ENCODE data around the gene SLC16A7. TPM values are rescaled to one million over a fixed set of nuclear protein-coding genes. Genes with fewer than 3 reads are reported as not detected.

The SLC16A7 gene
- total RNA-seq, 1 donor from 2014 or later, result 1.8 TPM

- no peaks in the 10 kb centered on the region for H3K4me1 ChIP-seq
- Mint-ChIP-seq H3K36me3 (no peaks in the 10 kb centered on the region), H3K4me3 (no peak overlapping the region), H3K27me3 (ENCODE audit: insufficient read depth, low read depth) (peaks cover 4% of the 10 kb centered on the region), H3K9me3 (no peaks in the 10 kb centered on the region), H3K27ac (no peak overlapping the region), H3K4me1 (peaks cover 9% of the 10 kb centered on the region)
- H3K4me2 ChIP-seq, result no peak overlapping the region
- no peaks in the 10 kb centered on the region for H3F3A ChIP-seq (ENCODE audit: low read depth)
- H3K4me3 ChIP-seq, result no peak overlapping the region
- H2AFZ ChIP-seq (replicated peaks), result no peak overlapping the region
- H3K9ac ChIP-seq, result no peak overlapping the region
- no peaks in the 10 kb centered on the region for H4K20me1 ChIP-seq (ENCODE audit: low read depth)
- no peaks in the 10 kb centered on the region for H3K27me3 ChIP-seq
- H3K79me2 ChIP-seq (ENCODE audit: low read depth), result no peaks in the 10 kb centered on the region
- no peak for DNase-seq (ENCODE audit: low spot score)
- no peaks in the 10 kb centered on the region for H3K36me3 ChIP-seq
- TF ChIP-seq EZH2phosphoT487 (IDR thresholded peaks at IDR 0.05), result no peak
- no peak for TF ChIP-seq CTCF (IDR thresholded peaks at IDR 0.05)
- TF ChIP-seq EZH2 (IDR thresholded peaks at IDR 0.05), result no peak
- H3K9me3 ChIP-seq (ENCODE audit: low read depth), result no peaks in the 10 kb centered on the region
- H3K27ac ChIP-seq, result no peak overlapping the region
Measured at GRCh38 chr12:59717436-59717835, 121.6 kb downstream of the SLC16A7 start.

GRCh38 chr12:59719701-59720100 lies 123.9 kb downstream of the SLC16A7 start:
- TF ChIP-seq EZH2phosphoT487 (IDR thresholded peaks at IDR 0.05), result no peak
- TF ChIP-seq EZH2 (IDR thresholded peaks at IDR 0.05), result no peak
- no peak for TF ChIP-seq CTCF (IDR thresholded peaks at IDR 0.05)
- Histone ChIP-seq H3K4me2 (no peak overlapping the region), H3K4me3 (no peak overlapping the region), H3K79me2 (ENCODE audit: low read depth) (no peaks in the 10 kb centered on the region), H4K20me1 (ENCODE audit: low read depth) (no peaks in the 10 kb centered on the region), H3K4me1 (no peaks in the 10 kb centered on the region), H3K9me3 (ENCODE audit: low read depth) (no peaks in the 10 kb centered on the region), H3F3A (ENCODE audit: low read depth) (no peaks in the 10 kb centered on the region), H3K27me3 (no peaks in the 10 kb centered on the region), H2AFZ (replicated peaks) (no peak overlapping the region), H3K9ac (no peak overlapping the region), H3K36me3 (no peaks in the 10 kb centered on the region), H3K27ac (no peak overlapping the region)
- no peak for DNase-seq (ENCODE audit: low spot score)
- Mint-ChIP-seq H3K36me3 (no peaks in the 10 kb centered on the region), H3K4me3 (no peak overlapping the region), H3K9me3 (no peaks in the 10 kb centered on the region), H3K27ac (no peak overlapping the region), H3K4me1 (peaks cover 9% of the 10 kb centered on the region), H3K27me3 (ENCODE audit: insufficient read depth, low read depth) (peaks cover under 1% of the 10 kb centered on the region)

GRCh38 chr12:59723520-59723919 lies 127.7 kb downstream of the SLC16A7 start:
- H3K36me3 Mint-ChIP-seq, result no peaks in the 10 kb centered on the region
- no peaks in the 10 kb centered on the region for H3K9me3 Mint-ChIP-seq
- Histone ChIP-seq H3K27me3 (no peaks in the 10 kb centered on the region), H3K9ac (no peak overlapping the region), H3K27ac (no peak overlapping the region), H3F3A (ENCODE audit: low read depth) (no peaks in the 10 kb centered on the region), H3K79me2 (ENCODE audit: low read depth) (no peaks in the 10 kb centered on the region), H3K36me3 (no peaks in the 10 kb centered on the region), H3K4me1 (no peaks in the 10 kb centered on the region), H4K20me1 (ENCODE audit: low read depth) (no peaks in the 10 kb centered on the region), H3K4me2 (no peak overlapping the region), H2AFZ (replicated peaks) (no peak overlapping the region), H3K4me3 (no peak overlapping the region), H3K9me3 (ENCODE audit: low read depth) (no peaks in the 10 kb centered on the region)
- peaks cover 7% of the 10 kb centered on the region for H3K4me1 Mint-ChIP-seq
- no peak for DNase-seq (ENCODE audit: low spot score)
- H3K27me3 Mint-ChIP-seq (ENCODE audit: insufficient read depth, low read depth), result no peaks in the 10 kb centered on the region
- no peak overlapping the region for H3K27ac Mint-ChIP-seq
- no peak for TF ChIP-seq CTCF (IDR thresholded peaks at IDR 0.05)
- TF ChIP-seq EZH2phosphoT487 (IDR thresholded peaks at IDR 0.05), result no peak
- no peak for TF ChIP-seq EZH2 (IDR thresholded peaks at IDR 0.05)
- no peak overlapping the region for H3K4me3 Mint-ChIP-seq
